ENCODE data around the gene SIK2. TPM values are rescaled to one million over a fixed set of nuclear protein-coding genes. Genes with fewer than 3 reads are reported as not detected.
"Not testable (repeated sequence)": the region's sequence is repeated elsewhere in the genome, so short reads cannot be mapped to it uniquely, and the experiment has no call there.

SIK2 gene
- total RNA-seq, 2 experiments from 2014 or later: 8.9 to 10.2 TPM

DNA sequence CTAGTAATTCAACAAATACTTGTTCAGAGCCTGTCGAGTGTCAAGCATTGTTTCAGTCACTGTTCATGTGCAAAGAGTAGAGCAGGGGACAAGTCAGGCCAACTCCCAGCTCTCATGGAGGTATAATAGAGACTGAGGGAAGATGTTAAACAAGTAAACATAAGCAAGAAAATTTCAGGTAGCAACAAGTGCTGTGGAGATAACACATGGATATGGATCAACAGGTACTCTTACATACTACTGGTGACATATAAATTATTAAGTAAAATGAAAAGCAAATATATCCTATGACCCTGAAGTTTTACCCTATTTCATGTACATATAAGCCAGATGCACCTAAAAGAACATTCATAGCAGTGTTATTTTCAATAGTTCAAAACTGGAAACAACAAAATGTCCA, 42.7 kb downstream of the SIK2 start:
- Mint-ChIP-seq H3K4me1 (ENCODE audit: low read depth) (peaks cover 3% of the 10 kb centered on the region), H3K4me3 (no peak overlapping the region), H3K36me3 (ENCODE audit: low read depth) (peaks cover 6% of the 10 kb centered on the region), H3K27me3 (ENCODE audit: low read depth) (no peaks in the 10 kb centered on the region), H3K27ac (no peak overlapping the region), H3K9me3 (ENCODE audit: insufficient read depth) (no peaks in the 10 kb centered on the region)
- DNase-seq: no peak
- ChIA-PET POLR2A (no interaction called here), CTCF (no interaction called here)
- ATAC-seq: no peak

DNA sequence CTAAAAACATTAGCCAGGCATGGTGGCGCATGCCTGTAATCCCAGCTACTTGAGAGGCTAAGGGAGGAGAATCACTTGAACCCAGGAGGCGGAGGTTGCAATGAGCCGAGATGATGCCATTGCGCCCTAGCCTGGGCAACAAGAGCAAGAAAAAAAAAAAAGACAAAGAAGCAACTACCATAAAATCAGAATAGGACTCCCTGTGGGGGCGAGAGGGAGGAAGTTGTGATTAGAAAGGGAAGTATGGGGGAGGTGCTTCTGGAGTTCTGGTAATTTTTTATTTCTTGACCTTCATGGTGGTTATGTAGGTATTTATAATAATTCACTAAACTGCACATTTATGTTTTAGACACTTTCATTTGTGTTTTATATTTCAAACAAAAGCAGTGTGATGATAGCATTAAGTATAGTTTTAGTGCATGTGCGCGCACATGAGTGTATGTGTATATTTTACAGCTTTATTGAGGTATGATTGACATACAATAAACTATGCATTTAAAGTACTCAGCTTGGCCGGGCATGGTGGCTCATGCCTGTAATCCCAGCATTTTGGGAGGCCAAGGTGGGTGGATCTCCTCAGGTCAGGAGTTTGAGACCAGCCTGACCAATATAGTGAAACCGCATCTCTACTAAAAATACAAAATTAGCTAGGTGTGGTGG, 43.5 kb downstream of the SIK2 start:
- CTCF ChIA-PET: no interaction called here
- Mint-ChIP-seq H3K27me3 (ENCODE audit: low read depth) (no peaks in the 10 kb centered on the region), H3K4me1 (ENCODE audit: low read depth) (peaks cover 3% of the 10 kb centered on the region)

DNA sequence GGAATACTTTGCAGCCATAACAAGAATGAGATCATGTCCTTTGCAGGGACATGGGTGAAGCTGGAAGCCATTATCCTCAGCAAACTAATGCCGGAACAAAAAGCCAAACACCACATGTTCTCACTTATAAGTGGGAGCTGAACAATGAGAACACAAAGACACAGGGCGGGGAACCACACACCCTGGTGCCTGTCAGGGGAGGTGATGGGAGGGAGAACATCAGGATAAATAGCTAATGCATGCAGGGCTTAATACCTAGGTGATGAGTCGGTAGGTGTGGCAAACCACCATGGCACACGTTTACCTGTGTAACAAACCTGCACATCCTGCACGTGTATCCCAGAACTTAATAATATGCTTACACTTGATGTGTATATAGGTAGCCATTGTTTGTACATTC, 49.1 kb downstream of the SIK2 start:
- H3K4me1 Mint-ChIP-seq (ENCODE audit: low read depth); POLR2A ChIA-PET; DNase-seq; H3K9me3 Mint-ChIP-seq (ENCODE audit: insufficient read depth); H3K27me3 Mint-ChIP-seq (ENCODE audit: low read depth); H3K36me3 Mint-ChIP-seq (ENCODE audit: low read depth); H3K4me3 Mint-ChIP-seq; H3K27ac Mint-ChIP-seq; ATAC-seq: not testable (repeated sequence)
- CTCF ChIA-PET: interaction anchor here (2.3 kb wide), 1 partner anchor 19 kb away, joined by 7 read pairs; no protein-coding TSS in a partner anchor

More for the DNA sequence above, 43.5 kb downstream of the SIK2 start:
- DNase-seq (no peak), ATAC-seq (no peak)
- no peak overlapping the region for H3K27ac Mint-ChIP-seq
- H3K9me3 Mint-ChIP-seq (ENCODE audit: insufficient read depth): no peaks in the 10 kb centered on the region
- POLR2A ChIA-PET: no interaction called here
- H3K36me3 Mint-ChIP-seq (ENCODE audit: low read depth): peaks cover 6% of the 10 kb centered on the region
- H3K4me3 Mint-ChIP-seq: no peak overlapping the region

DNA sequence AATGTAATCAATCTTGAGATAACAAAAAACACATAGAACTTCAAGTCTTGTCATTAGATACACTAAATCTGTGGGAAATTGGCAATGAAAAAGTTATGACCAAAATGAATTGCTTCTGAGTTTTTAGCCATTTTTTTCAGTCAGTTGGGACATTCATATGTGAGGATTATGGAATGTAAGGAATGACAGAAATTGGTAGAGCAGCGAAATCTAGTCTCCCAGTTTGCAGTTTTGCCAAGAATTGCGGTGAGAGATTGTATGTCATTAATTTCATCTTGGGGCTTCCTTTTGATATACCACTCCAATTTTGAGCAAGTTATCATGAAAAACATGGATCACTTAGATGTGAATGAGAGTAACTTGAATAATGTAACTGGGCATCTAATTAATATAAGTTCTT, 49.9 kb downstream of the SIK2 start:
- ATAC-seq: no peak
- Mint-ChIP-seq H3K27ac (no peak overlapping the region), H3K9me3 (ENCODE audit: insufficient read depth) (no peaks in the 10 kb centered on the region), H3K36me3 (ENCODE audit: low read depth) (no peaks in the 10 kb centered on the region), H3K4me3 (no peak overlapping the region), H3K27me3 (ENCODE audit: low read depth) (no peaks in the 10 kb centered on the region), H3K4me1 (ENCODE audit: low read depth) (no peaks in the 10 kb centered on the region)
- no peak for DNase-seq
- CTCF ChIA-PET: no interaction called here
- POLR2A ChIA-PET: no interaction called here

DNA sequence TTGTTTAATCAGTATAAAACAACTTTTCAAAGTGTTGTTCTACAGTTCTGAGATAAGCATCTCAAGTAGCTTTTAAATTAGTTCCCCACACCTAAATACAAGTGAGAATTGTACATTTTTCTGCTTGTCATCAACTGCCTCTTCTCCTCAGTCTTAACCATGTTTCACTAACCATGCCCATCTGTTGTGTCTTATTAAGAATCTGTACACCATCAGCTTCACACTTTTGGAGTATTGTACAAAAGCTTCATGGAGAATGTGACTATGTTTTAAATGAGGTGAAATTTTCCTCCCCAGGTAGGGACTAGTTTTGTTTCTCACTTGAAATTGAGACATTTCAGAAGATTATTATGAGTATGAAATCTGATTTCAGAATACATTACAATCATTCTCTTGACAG, 52.4 kb downstream of the SIK2 start:
- no peaks in the 10 kb centered on the region for H3K27me3 Mint-ChIP-seq (ENCODE audit: low read depth)
- no peaks in the 10 kb centered on the region for H3K36me3 Mint-ChIP-seq (ENCODE audit: low read depth)
- DNase-seq (no peak), ATAC-seq (no peak)
- ChIA-PET CTCF (no interaction called here), POLR2A (no interaction called here)
- no peaks in the 10 kb centered on the region for H3K4me1 Mint-ChIP-seq (ENCODE audit: low read depth)
- no peaks in the 10 kb centered on the region for H3K9me3 Mint-ChIP-seq (ENCODE audit: insufficient read depth)
- H3K4me3 Mint-ChIP-seq: no peak overlapping the region
- no peak overlapping the region for H3K27ac Mint-ChIP-seq

DNA sequence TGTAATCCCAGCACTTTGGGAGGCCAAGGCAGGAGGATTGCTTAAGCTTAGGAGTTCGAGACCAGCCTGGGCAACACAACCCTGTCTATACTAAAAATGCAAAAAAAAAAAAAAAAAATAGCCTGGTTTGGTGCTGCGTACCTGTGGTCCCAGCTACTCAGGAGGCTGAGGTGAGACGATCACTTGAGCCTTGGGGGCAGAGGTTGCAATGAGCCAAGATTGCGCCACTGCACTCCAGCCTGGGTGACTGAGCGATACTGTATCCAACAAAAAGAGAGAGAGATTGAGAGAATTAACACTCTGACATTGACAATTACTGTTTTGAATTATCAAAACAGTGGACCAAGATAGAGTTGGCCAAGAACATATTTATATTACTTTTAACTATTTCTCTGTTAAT, 53.7 kb downstream of the SIK2 start:
- H3K27ac Mint-ChIP-seq: no peak overlapping the region
- no peaks in the 10 kb centered on the region for H3K9me3 Mint-ChIP-seq (ENCODE audit: insufficient read depth)
- POLR2A ChIA-PET: interaction anchor here (1.1 kb wide), 1 partner anchor 14 kb away, joined by 3 read pairs; no protein-coding TSS in a partner anchor
- H3K27me3 Mint-ChIP-seq (ENCODE audit: low read depth): no peaks in the 10 kb centered on the region
- ATAC-seq (no peak), DNase-seq (no peak)
- no peak overlapping the region for H3K4me3 Mint-ChIP-seq
- no peaks in the 10 kb centered on the region for H3K4me1 Mint-ChIP-seq (ENCODE audit: low read depth)
- CTCF ChIA-PET: no interaction called here
- H3K36me3 Mint-ChIP-seq (ENCODE audit: low read depth): peaks cover 1% of the 10 kb centered on the region

DNA sequence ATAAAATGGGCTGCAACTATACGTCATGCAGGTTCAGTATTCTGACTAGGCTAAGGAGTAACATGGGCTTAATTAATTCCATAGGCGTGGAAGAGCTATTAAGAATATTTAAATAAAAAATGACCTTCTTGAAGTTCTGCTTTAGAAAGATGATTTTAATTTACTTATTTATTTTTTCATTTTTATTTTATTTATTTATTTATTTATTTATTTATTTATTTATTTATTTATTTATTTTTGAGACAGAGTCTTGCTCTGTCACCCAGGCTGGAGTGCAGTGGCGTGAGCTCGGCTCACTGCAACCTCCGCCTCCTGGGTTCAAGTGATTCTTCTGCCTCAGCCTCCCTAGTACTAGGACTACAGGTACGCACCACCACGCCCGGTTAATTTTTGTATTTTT, 55.7 kb downstream of the SIK2 start:
- H3K9me3 Mint-ChIP-seq (ENCODE audit: insufficient read depth); H3K4me3 Mint-ChIP-seq; H3K4me1 Mint-ChIP-seq (ENCODE audit: low read depth); POLR2A ChIA-PET; CTCF ChIA-PET; DNase-seq; H3K27me3 Mint-ChIP-seq (ENCODE audit: low read depth); H3K27ac Mint-ChIP-seq; ATAC-seq; H3K36me3 Mint-ChIP-seq (ENCODE audit: low read depth): not testable (repeated sequence)

DNA sequence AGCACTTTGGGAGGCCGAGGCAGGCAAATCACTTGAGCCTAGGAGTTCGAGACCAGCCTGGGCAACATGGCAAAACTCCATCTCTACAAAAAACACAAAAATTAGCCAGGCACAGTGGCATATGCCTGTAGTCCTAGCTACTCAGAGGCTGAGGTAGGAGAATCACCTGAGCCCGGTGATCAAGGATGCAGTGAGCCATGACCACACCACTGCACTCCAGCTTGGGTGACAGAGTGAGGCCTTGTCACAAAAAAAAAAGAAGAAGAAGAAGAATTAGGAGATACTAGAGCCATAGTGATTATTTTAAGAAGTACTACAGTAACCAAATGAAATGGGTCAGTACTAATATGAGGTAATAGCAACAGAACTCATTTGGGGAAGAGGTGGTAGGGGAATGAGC, 56.2 kb downstream of the SIK2 start:
- DNase-seq; POLR2A ChIA-PET; CTCF ChIA-PET; H3K4me1 Mint-ChIP-seq (ENCODE audit: low read depth); ATAC-seq; H3K4me3 Mint-ChIP-seq; H3K27ac Mint-ChIP-seq; H3K36me3 Mint-ChIP-seq (ENCODE audit: low read depth); H3K27me3 Mint-ChIP-seq (ENCODE audit: low read depth); H3K9me3 Mint-ChIP-seq (ENCODE audit: insufficient read depth): not testable (repeated sequence)

DNA sequence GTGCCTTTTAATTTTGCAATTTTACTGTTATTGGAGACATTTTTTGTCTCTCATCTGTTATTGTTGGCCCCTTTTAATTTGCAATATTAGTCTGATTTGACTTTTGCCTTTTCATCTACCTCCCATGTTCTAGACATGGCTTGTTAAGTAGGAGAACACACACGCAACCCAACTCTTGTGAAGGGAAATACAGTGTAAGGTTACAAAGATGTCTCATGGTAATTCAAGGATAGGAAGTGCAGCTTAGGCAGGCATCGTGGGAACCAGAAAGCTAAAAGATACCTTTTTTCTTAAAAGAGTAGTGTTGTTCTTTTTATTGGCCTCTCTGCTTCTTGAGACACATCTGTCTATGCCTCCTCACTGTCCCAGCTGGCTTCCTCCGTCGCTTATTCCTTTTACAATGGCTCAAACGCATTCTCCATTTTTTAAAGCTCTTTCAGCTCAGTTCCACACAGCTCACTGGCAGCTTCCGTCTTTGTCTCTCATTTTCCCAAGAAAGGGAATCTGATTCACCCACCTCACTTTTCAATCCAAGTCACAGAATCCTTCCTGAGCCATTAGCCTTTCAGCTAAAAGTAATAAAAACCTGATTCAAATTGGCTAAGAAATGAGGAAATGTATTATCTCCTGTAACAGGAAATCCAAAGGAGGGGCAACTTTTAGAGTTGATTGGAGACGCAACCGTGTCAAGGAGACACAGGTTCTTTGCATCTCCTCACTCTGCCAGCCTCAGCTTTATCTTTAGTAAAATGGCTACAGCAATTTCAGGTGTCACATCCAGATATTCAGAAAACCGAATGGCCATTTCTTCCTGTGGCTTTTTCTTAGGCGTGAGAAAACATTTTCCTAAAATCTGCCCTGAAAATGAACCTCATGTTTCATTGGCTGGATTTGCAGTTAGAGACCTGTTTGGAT, 57.2 kb downstream of the SIK2 start:
- DNase-seq (no peak), ATAC-seq (no peak)
- POLR2A ChIA-PET: no interaction called here
- no peaks in the 10 kb centered on the region for H3K4me1 Mint-ChIP-seq (ENCODE audit: low read depth)
- no peaks in the 10 kb centered on the region for H3K9me3 Mint-ChIP-seq (ENCODE audit: insufficient read depth)
- CTCF ChIA-PET: interaction anchor here (0.8 to 1.4 kb wide), 2 partner anchors 9 to 11 kb away, joined by 3 to 5 read pairs; no protein-coding TSS in a partner anchor
- H3K4me3 Mint-ChIP-seq: no peak overlapping the region
- H3K36me3 Mint-ChIP-seq (ENCODE audit: low read depth): peaks cover 10% of the 10 kb centered on the region
- H3K27me3 Mint-ChIP-seq (ENCODE audit: low read depth): no peaks in the 10 kb centered on the region
- no peak overlapping the region for H3K27ac Mint-ChIP-seq

DNA sequence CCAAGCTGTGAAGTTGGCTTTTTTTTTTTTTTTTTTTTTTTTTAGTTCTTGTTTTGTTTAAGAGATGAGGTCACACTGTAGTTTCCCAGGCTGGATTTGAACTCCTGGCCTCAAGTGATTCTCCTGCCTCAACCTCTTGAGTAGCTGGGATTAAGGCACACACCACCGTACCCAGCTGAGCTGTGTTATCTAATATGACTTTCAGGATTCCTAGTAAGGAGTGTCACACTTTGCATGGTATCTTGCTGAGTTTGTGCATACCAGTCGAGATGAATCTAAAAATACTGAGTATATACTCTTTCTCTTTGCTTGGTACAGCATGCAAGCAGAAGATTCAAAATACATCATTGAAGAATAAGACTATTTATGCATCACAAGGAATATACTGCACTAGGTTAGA, 58.6 kb downstream of the SIK2 start:
- Mint-ChIP-seq H3K27ac (no peak overlapping the region), H3K4me3 (no peak overlapping the region), H3K9me3 (ENCODE audit: insufficient read depth) (no peaks in the 10 kb centered on the region), H3K36me3 (ENCODE audit: low read depth) (peaks cover 10% of the 10 kb centered on the region), H3K27me3 (ENCODE audit: low read depth) (no peaks in the 10 kb centered on the region), H3K4me1 (ENCODE audit: low read depth) (no peaks in the 10 kb centered on the region)
- DNase-seq (no peak), ATAC-seq (no peak)
- ChIA-PET CTCF (interaction anchor here (0.8 to 1.5 kb wide), 3 partner anchors 7 to 11 kb away, joined by 3 to 6 read pairs (median 3); no protein-coding TSS in a partner anchor), POLR2A (no interaction called here)

DNA sequence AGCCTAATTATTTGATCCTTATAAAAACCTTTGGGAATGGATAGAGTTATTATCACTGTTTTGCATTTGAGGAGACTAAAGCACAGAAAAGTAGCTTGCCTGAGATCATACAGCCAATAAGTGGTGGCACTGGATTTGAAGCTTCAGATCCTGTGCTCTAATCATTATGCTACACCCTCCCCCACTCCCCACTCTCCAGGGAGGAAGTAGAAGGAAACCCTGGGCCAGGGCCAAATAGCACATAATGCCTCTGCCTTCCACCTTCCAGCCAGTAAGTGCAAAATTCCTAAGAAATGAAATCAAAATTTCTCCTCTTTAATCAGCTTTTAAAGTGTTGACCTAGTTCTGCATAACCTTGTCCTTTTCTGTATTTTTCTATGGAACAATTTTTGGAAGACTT, 61.6 kb downstream of the SIK2 start:
- peaks cover 10% of the 10 kb centered on the region for H3K36me3 Mint-ChIP-seq (ENCODE audit: low read depth)
- H3K4me1 Mint-ChIP-seq (ENCODE audit: low read depth): no peaks in the 10 kb centered on the region
- ATAC-seq (no peak), DNase-seq (no peak)
- H3K9me3 Mint-ChIP-seq (ENCODE audit: insufficient read depth): no peaks in the 10 kb centered on the region
- ChIA-PET POLR2A (interaction anchor here (0.7 kb wide), 1 partner anchor 54 kb away, joined by 3 read pairs; no protein-coding TSS in a partner anchor), CTCF (no interaction called here)
- H3K4me3 Mint-ChIP-seq: no peak overlapping the region
- no peaks in the 10 kb centered on the region for H3K27me3 Mint-ChIP-seq (ENCODE audit: low read depth)
- H3K27ac Mint-ChIP-seq: no peak overlapping the region

DNA sequence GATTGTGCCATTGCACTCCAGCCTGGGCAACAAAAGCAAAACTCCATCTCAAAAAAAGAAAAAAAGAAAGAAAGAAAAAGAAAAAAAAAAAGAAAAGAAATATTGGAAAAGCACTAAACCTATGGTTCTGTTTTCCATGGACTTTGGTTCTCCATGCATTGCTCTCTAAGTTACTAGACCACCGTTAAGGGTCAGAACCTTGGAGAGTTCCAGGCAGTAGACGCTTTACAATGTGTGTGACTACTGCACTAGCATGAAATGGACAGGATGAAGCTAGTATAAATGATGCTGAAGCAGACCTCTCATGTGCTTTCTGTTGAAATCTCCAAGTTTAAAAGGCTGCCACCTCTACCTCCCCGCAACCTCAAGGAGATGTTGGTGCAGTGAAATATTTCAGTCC, 63.5 kb downstream of the SIK2 start:
- DNase-seq: peak; percentile 37
- POLR2A ChIA-PET: no interaction called here

More for the DNA sequence above, 63.5 kb downstream of the SIK2 start:
- Mint-ChIP-seq H3K36me3 (ENCODE audit: low read depth) (peaks cover 10% of the 10 kb centered on the region), H3K27me3 (ENCODE audit: low read depth) (no peaks in the 10 kb centered on the region), H3K4me3 (no peak overlapping the region), H3K4me1 (ENCODE audit: low read depth) (no peaks in the 10 kb centered on the region), H3K9me3 (ENCODE audit: insufficient read depth) (no peaks in the 10 kb centered on the region), H3K27ac (no peak overlapping the region)
- CTCF ChIA-PET: no interaction called here
- no peak for ATAC-seq
